Esophagus muscularis mucosa (tissue), 4 donors: ENCODE measurements around the gene ENG.

Source experiments
- CTCF ChIP-seq, 3 experiments: fragments of 200-600 bp in 2 of 3; fragments of 450-650 bp in 1 of 3; sonication (generic) in 2 of 3; IDR thresholded peaks; one replicate each; pipeline ENCODE4 v1.5.1; 2017 to 2019; ENCODE audit warnings: antibody characterized with exemption in 3 of 3, mild to moderate bottlenecking in 2 of 3, moderate library complexity in 1 of 3
- EP300 ChIP-seq: sonication (generic); formaldehyde crosslinking; IDR thresholded peaks from one replicate; pipeline ENCODE4 v1.6.1; 2017; ENCODE audit warnings: antibody characterized with exemption
- POLR2A ChIP-seq: fragments of 450-650 bp; IDR thresholded peaks from one replicate; pipeline ENCODE4 v1.6.1; 2017; ENCODE audit warnings: antibody characterized with exemption, moderate library complexity, mild to moderate bottlenecking, low read depth
- POLR2AphosphoS5 ChIP-seq, 2 donors: sonication (generic); formaldehyde crosslinking; IDR thresholded peaks; one replicate each; pipeline ENCODE4 v1.6.1; 2017; ENCODE audit warnings: antibody characterized with exemption in 2 of 2

GRCh38 chr9:127876764-127877562 is 22.5 kb upstream of the ENG start:
- TF ChIP-seq CTCF (IDR thresholded peaks at IDR 0.05) (no peak), POLR2A (no peak), EP300 (no peak), POLR2AphosphoS5 (IDR thresholded peaks at IDR 0.05) (no peak)
